ENCODE results near the gene COX10.
A peak's percentile ranks its signal among the peaks of the same experiment; 100 is the strongest.

Gene COX10

GRCh38 chr17:14118951-14119350, 49.6 kb downstream of the COX10 start:
- no peak overlapping the region for H3K4me3 ChIP-seq
- DNase-seq (ENCODE audit: low read depth, low spot score): no peak
- H3K9me3 ChIP-seq (ENCODE audit: low read depth, low read length): no peaks in the 10 kb centered on the region
- no peak overlapping the region for H3K27ac ChIP-seq
- H3K36me3 ChIP-seq (ENCODE audit: insufficient read depth, low read length): no peaks in the 10 kb centered on the region
- TF ChIP-seq POLR2AphosphoS5 (IDR thresholded peaks at IDR 0.05; ENCODE audit: borderline replicate concordance, low read depth, low read length) (no peak), FOXP2 (optimal IDR thresholded peaks at IDR 0.05; ENCODE audit: control extremely low read depth, extremely low read length, insufficient read depth) (no peak), EZH2 (IDR thresholded peaks at IDR 0.05) (no peak)
- H3K9ac ChIP-seq (ENCODE audit: insufficient read length): no peak overlapping the region

GRCh38 chr17:14119546-14119945, 50.2 kb downstream of the COX10 start:
- Histone ChIP-seq H3K27ac (no peak overlapping the region), H3K4me3 (no peak overlapping the region), H3K9ac (ENCODE audit: insufficient read length) (no peak overlapping the region), H3K9me3 (ENCODE audit: low read depth, low read length) (no peaks in the 10 kb centered on the region), H3K36me3 (ENCODE audit: insufficient read depth, low read length) (no peaks in the 10 kb centered on the region)
- TF ChIP-seq FOXP2 (optimal IDR thresholded peaks at IDR 0.05; ENCODE audit: control extremely low read depth, extremely low read length, insufficient read depth) (no peak), EZH2 (IDR thresholded peaks at IDR 0.05) (no peak)
- DNase-seq (ENCODE audit: low read depth, low spot score): no peak

GRCh38 chr17:14121952-14122351, 52.6 kb downstream of the COX10 start:
- no peak for TF ChIP-seq EZH2 (IDR thresholded peaks at IDR 0.05)
- TF ChIP-seq POLR2AphosphoS5 (IDR thresholded peaks at IDR 0.05; ENCODE audit: borderline replicate concordance, low read depth, low read length): no peak
- no peak for TF ChIP-seq FOXP2 (optimal IDR thresholded peaks at IDR 0.05; ENCODE audit: control extremely low read depth, extremely low read length, insufficient read depth)
- Histone ChIP-seq H3K36me3 (ENCODE audit: insufficient read depth, low read length) (no peaks in the 10 kb centered on the region), H3K9ac (ENCODE audit: insufficient read length) (no peak overlapping the region), H3K9me3 (ENCODE audit: low read depth, low read length) (no peaks in the 10 kb centered on the region), H3K4me3 (no peak overlapping the region), H3K27ac (no peak overlapping the region)
- DNase-seq (ENCODE audit: low read depth, low spot score): no peak

- no peak for DNase-seq (ENCODE audit: low read depth, low spot score)
- no peak overlapping the region for H3K9ac ChIP-seq (ENCODE audit: insufficient read length)
- TF ChIP-seq EZH2 (IDR thresholded peaks at IDR 0.05) (no peak), POLR2AphosphoS5 (IDR thresholded peaks at IDR 0.05; ENCODE audit: borderline replicate concordance, low read depth, low read length) (no peak), FOXP2 (optimal IDR thresholded peaks at IDR 0.05; ENCODE audit: control extremely low read depth, extremely low read length, insufficient read depth) (no peak)
- H3K36me3 ChIP-seq (ENCODE audit: insufficient read depth, low read length): no peaks in the 10 kb centered on the region
- H3K4me3 ChIP-seq: no peak overlapping the region
- H3K27ac ChIP-seq: no peak overlapping the region
- H3K9me3 ChIP-seq (ENCODE audit: low read depth, low read length): no peaks in the 10 kb centered on the region
These were observed 54.4 kb downstream of the COX10 start for GRCh38 chr17:14123619-14124278.

GRCh38 chr17:14124854-14125253, 55.5 kb downstream of the COX10 start:
- H3K36me3 ChIP-seq (ENCODE audit: insufficient read depth, low read length): no peaks in the 10 kb centered on the region
- TF ChIP-seq EZH2 (IDR thresholded peaks at IDR 0.05) (no peak), POLR2AphosphoS5 (IDR thresholded peaks at IDR 0.05; ENCODE audit: borderline replicate concordance, low read depth, low read length) (no peak), FOXP2 (optimal IDR thresholded peaks at IDR 0.05; ENCODE audit: control extremely low read depth, extremely low read length, insufficient read depth) (no peak)
- no peaks in the 10 kb centered on the region for H3K9me3 ChIP-seq (ENCODE audit: low read depth, low read length)
- no peak for DNase-seq (ENCODE audit: low read depth, low spot score)
- H3K9ac ChIP-seq (ENCODE audit: insufficient read length): no peak overlapping the region
- H3K4me3 ChIP-seq: no peak overlapping the region
- no peak overlapping the region for H3K27ac ChIP-seq

GRCh38 chr17:14125518-14126137, 56.3 kb downstream of the COX10 start:
- H3K36me3 ChIP-seq (ENCODE audit: insufficient read depth, low read length): no peaks in the 10 kb centered on the region
- no peak for DNase-seq (ENCODE audit: low read depth, low spot score)
- no peaks in the 10 kb centered on the region for H3K9me3 ChIP-seq (ENCODE audit: low read depth, low read length)
- no peak overlapping the region for H3K27ac ChIP-seq
- H3K4me3 ChIP-seq: no peak overlapping the region
- no peak for TF ChIP-seq EZH2 (IDR thresholded peaks at IDR 0.05)
- TF ChIP-seq POLR2AphosphoS5 (IDR thresholded peaks at IDR 0.05; ENCODE audit: borderline replicate concordance, low read depth, low read length): no peak
- TF ChIP-seq FOXP2 (optimal IDR thresholded peaks at IDR 0.05; ENCODE audit: control extremely low read depth, extremely low read length, insufficient read depth): no peak
- H3K9ac ChIP-seq (ENCODE audit: insufficient read length): no peak overlapping the region

- DNase-seq (ENCODE audit: low read depth, low spot score): no peak
These were observed 63.8 kb downstream of the COX10 start for GRCh38 chr17:14133104-14133503.

GRCh38 chr17:14134456-14134855, 65.2 kb downstream of the COX10 start:
- no peak for TF ChIP-seq POLR2AphosphoS5 (IDR thresholded peaks at IDR 0.05; ENCODE audit: borderline replicate concordance, low read depth, low read length)
- no peak for TF ChIP-seq EZH2 (IDR thresholded peaks at IDR 0.05)
- no peak for TF ChIP-seq FOXP2 (optimal IDR thresholded peaks at IDR 0.05; ENCODE audit: control extremely low read depth, extremely low read length, insufficient read depth)
- Histone ChIP-seq H3K9ac (ENCODE audit: insufficient read length) (no peak overlapping the region), H3K9me3 (ENCODE audit: low read depth, low read length) (no peaks in the 10 kb centered on the region), H3K4me3 (no peak overlapping the region; the same call in 1 of the 2 replicates), H3K36me3 (ENCODE audit: insufficient read depth, low read length) (no peaks in the 10 kb centered on the region), H3K27ac (peak overlapping the region; percentile 22)
- DNase-seq (ENCODE audit: low read depth, low spot score): no peak

More at GRCh38 chr17:14133104-14133503, 63.8 kb downstream of the COX10 start:
- no peaks in the 10 kb centered on the region for H3K36me3 ChIP-seq (ENCODE audit: insufficient read depth, low read length)
- H3K27ac ChIP-seq: no peak overlapping the region
- H3K9ac ChIP-seq (ENCODE audit: insufficient read length): no peak overlapping the region
- no peak overlapping the region for H3K4me3 ChIP-seq
- no peaks in the 10 kb centered on the region for H3K9me3 ChIP-seq (ENCODE audit: low read depth, low read length)
- TF ChIP-seq POLR2AphosphoS5 (IDR thresholded peaks at IDR 0.05; ENCODE audit: borderline replicate concordance, low read depth, low read length) (no peak), EZH2 (IDR thresholded peaks at IDR 0.05) (no peak), FOXP2 (optimal IDR thresholded peaks at IDR 0.05; ENCODE audit: control extremely low read depth, extremely low read length, insufficient read depth) (no peak)

All from SK-N-MC (cell line).